Mesothelial cell of epicardium (in vitro differentiated cells): Measurements from ENCODE around the gene GORAB. TPM values are rescaled to one million over a fixed set of nuclear protein-coding genes. Genes with fewer than 3 reads are reported as not detected.
A peak's percentile ranks its signal among the peaks of the same experiment; 100 is the strongest.

Experiments used
- DNase-seq, 2 experiments: peaks; one replicate each; pipeline ENCODE4 v3.0.0; 2021; ENCODE audit warnings: low spot score in 2 of 2; ENCODE audit not compliant: unreplicated experiment in 2 of 2
- H3K27ac Mint-ChIP-seq: 2 replicates; pipeline ENCODE4 v1.8.0; 2021; ENCODE audit warnings: mixed read lengths
- H3K27me3 Mint-ChIP-seq: 2 replicates; pipeline ENCODE4 v1.8.0; 2021; ENCODE audit warnings: low read depth, mixed read lengths
- H3K36me3 Mint-ChIP-seq: 2 replicates; pipeline ENCODE4 v1.8.0; 2021; ENCODE audit warnings: mixed read lengths
- H3K4me1 Mint-ChIP-seq: 2 replicates; pipeline ENCODE4 v1.8.0; 2021; ENCODE audit warnings: mixed read lengths
- H3K4me3 Mint-ChIP-seq: 2 replicates; pipeline ENCODE4 v1.8.0; 2021; ENCODE audit warnings: mild to moderate bottlenecking, moderate library complexity, mixed read lengths
- H3K9me3 Mint-ChIP-seq: 2 replicates; pipeline ENCODE4 v1.8.0; 2021; ENCODE audit warnings: mixed read lengths
- CTCF ChIP-seq: fragments of 200-600 bp; sonication (generic); IDR thresholded peaks from one replicate; pipeline ENCODE4 v1.5.0; 2021; ENCODE audit warnings: antibody characterized with exemption; ENCODE audit not compliant: unreplicated experiment
- total RNA-seq: library from RNA; stranded (reverse); gene quantifications from 3 replicates; pipeline ENCODE4 v1.2.1, GENCODE V29; 2021

The GORAB gene
- total RNA-seq, 1 donor from 2014 or later: 15.7 TPM

GRCh38 chr1:170537798-170538503 lies 6.0 kb downstream of the GORAB start:
- DNase-seq: no peak
- no peak overlapping the region for H3K27ac Mint-ChIP-seq
- H3K9me3 Mint-ChIP-seq: no peaks in the 10 kb centered on the region
- no peak for TF ChIP-seq CTCF
- H3K4me3 Mint-ChIP-seq: no peak overlapping the region
- H3K27me3 Mint-ChIP-seq: no peaks in the 10 kb centered on the region
- peaks cover 31% of the 10 kb centered on the region for H3K36me3 Mint-ChIP-seq
- H3K4me1 Mint-ChIP-seq: peaks cover 1% of the 10 kb centered on the region

DNA sequence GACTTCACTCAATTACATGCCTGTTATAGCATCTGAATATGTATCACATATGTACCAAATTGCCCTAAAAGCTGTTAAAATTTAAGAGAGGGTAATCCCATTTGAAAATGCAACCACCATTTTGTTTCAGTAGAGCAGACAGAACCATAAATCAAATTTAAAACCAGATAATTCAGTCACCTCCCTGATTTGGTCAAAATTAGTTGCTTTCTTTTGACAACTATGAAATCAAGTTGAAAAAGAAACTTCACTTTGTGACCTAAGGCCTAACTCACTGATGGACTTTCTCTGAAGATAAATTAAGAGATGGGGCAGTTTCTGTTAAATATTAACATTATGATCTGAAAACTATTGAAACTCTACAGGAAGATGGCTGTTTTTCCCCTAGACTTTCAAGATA lies 6.7 kb downstream of the GORAB start:
- DNase-seq: no peak
- Mint-ChIP-seq H3K4me3 (no peak overlapping the region), H3K4me1 (peaks cover 1% of the 10 kb centered on the region), H3K27me3 (no peaks in the 10 kb centered on the region), H3K9me3 (no peaks in the 10 kb centered on the region), H3K36me3 (peaks cover 37% of the 10 kb centered on the region), H3K27ac (no peak overlapping the region)
- no peak for TF ChIP-seq CTCF

DNA sequence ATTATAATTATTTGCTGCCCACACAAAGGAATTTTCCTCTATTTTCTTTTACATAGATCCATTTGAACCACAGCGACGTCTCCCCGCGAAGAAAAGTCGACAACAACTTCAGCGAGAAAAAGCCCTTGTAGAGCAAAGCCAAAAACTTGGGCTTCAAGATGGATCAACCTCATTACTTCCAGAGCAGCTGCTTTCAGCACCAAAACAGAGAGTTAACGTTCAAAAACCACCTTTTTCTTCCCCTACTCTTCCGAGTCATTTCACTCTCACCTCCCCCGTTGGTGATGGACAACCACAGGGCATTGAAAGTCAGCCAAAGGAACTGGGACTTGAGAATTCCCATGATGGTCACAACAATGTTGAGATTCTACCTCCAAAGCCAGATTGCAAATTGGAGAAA lies 7.2 kb downstream of the GORAB start:
- H3K4me1 Mint-ChIP-seq: peaks cover 1% of the 10 kb centered on the region
- peaks cover 41% of the 10 kb centered on the region for H3K36me3 Mint-ChIP-seq
- no peak overlapping the region for H3K4me3 Mint-ChIP-seq
- H3K27me3 Mint-ChIP-seq: no peaks in the 10 kb centered on the region
- no peaks in the 10 kb centered on the region for H3K9me3 Mint-ChIP-seq
- TF ChIP-seq CTCF: no peak
- H3K27ac Mint-ChIP-seq: no peak overlapping the region
- DNase-seq: no peak

- TF ChIP-seq CTCF: no peak
- H3K36me3 Mint-ChIP-seq: peaks cover 67% of the 10 kb centered on the region
- no peak overlapping the region for H3K4me3 Mint-ChIP-seq
- peaks cover 3% of the 10 kb centered on the region for H3K4me1 Mint-ChIP-seq
- H3K9me3 Mint-ChIP-seq: peaks cover 5% of the 10 kb centered on the region
- no peaks in the 10 kb centered on the region for H3K27me3 Mint-ChIP-seq
- peak overlapping the region; percentile 34 for H3K27ac Mint-ChIP-seq
- no peak for DNase-seq
Observed at GRCh38 chr1:170544624-170545023, 12.7 kb downstream of the GORAB start.

DNA sequence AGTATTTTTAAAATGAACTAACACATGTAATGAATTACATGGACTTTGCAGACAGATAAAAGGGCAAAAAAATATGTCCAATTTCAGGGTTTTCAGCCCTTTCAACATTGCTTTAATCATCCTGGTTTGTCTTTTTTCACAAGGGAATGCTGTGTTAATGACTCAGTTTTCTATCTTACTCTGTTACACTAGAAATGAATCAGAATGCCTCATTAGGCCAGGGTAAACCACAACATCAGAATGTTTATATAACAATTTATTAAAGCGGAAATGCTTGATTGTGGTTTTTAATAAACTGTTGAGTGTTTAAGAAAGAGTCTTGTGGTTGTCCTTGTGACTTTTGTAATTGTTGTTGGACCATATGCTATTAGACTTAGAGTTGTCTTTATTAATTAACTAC lies 13.5 kb downstream of the GORAB start:
- Mint-ChIP-seq H3K9me3 (peaks cover 5% of the 10 kb centered on the region), H3K27me3 (no peaks in the 10 kb centered on the region), H3K36me3 (peaks cover 65% of the 10 kb centered on the region), H3K4me1 (peaks cover 3% of the 10 kb centered on the region), H3K4me3 (no peak overlapping the region), H3K27ac (peak overlapping the region; percentile 14)
- no peak for TF ChIP-seq CTCF
- DNase-seq: no peak
